ENCODE results near the gene CHRM1. TPM values are rescaled to one million over a fixed set of nuclear protein-coding genes. Genes with fewer than 3 reads are reported as not detected.

The CHRM1 gene
- total RNA-seq, 1 donor = not detected

GRCh38 chr11:62896049-62896448 lies 25.1 kb downstream of the CHRM1 start:
- no peaks in the 10 kb centered on the region for H3K9me3 ChIP-seq (ENCODE audit: low read depth, low read length)
- H3K4me3 ChIP-seq (ENCODE audit: low read length) = no peak overlapping the region
- H3K4me1 ChIP-seq (ENCODE audit: insufficient read depth, low read length) = no peaks in the 10 kb centered on the region
- H3K27me3 ChIP-seq (ENCODE audit: insufficient read depth, low read length) = no peaks in the 10 kb centered on the region

- Histone ChIP-seq H3K4me1 (ENCODE audit: insufficient read depth, low read length) (no peaks in the 10 kb centered on the region), H3K27me3 (ENCODE audit: insufficient read depth, low read length) (no peaks in the 10 kb centered on the region), H3K4me3 (ENCODE audit: low read length) (no peak overlapping the region)
Measured at GRCh38 chr11:62895501-62895900, 25.7 kb downstream of the CHRM1 start.

GRCh38 chr11:62892077-62892922 lies 28.9 kb downstream of the CHRM1 start:
- no peaks in the 10 kb centered on the region for H3K27me3 ChIP-seq (ENCODE audit: insufficient read depth, low read length)
- no peaks in the 10 kb centered on the region for H3K4me1 ChIP-seq (ENCODE audit: insufficient read depth, low read length)
- no peaks in the 10 kb centered on the region for H3K9me3 ChIP-seq (ENCODE audit: low read depth, low read length)
- H3K4me3 ChIP-seq (ENCODE audit: low read length) = no peak overlapping the region

More at GRCh38 chr11:62895501-62895900, 25.7 kb downstream of the CHRM1 start:
- no peaks in the 10 kb centered on the region for H3K9me3 ChIP-seq (ENCODE audit: low read depth, low read length)

GRCh38 chr11:62889484-62890437 lies 31.4 kb downstream of the CHRM1 start:
- Histone ChIP-seq H3K27me3 (ENCODE audit: insufficient read depth, low read length) (no peaks in the 10 kb centered on the region), H3K9me3 (ENCODE audit: low read depth, low read length) (no peaks in the 10 kb centered on the region), H3K4me3 (ENCODE audit: low read length) (no peak overlapping the region), H3K4me1 (ENCODE audit: insufficient read depth, low read length) (no peaks in the 10 kb centered on the region)

- H3K27me3 ChIP-seq (ENCODE audit: insufficient read depth, low read length) = no peaks in the 10 kb centered on the region
- H3K4me1 ChIP-seq (ENCODE audit: insufficient read depth, low read length) = no peaks in the 10 kb centered on the region
- H3K4me3 ChIP-seq (ENCODE audit: low read length) = no peak overlapping the region
- H3K9me3 ChIP-seq (ENCODE audit: low read depth, low read length) = no peaks in the 10 kb centered on the region
Measured at GRCh38 chr11:62889126-62889483, 32.1 kb downstream of the CHRM1 start.

- H3K27me3 ChIP-seq (ENCODE audit: insufficient read depth, low read length) = no peaks in the 10 kb centered on the region
Measured at GRCh38 chr11:62888406-62888805, 32.8 kb downstream of the CHRM1 start.

GRCh38 chr11:62885137-62885750 lies 35.9 kb downstream of the CHRM1 start:
- no peaks in the 10 kb centered on the region for H3K9me3 ChIP-seq (ENCODE audit: low read depth, low read length)
- H3K27me3 ChIP-seq (ENCODE audit: insufficient read depth, low read length) = no peaks in the 10 kb centered on the region
- H3K4me1 ChIP-seq (ENCODE audit: insufficient read depth, low read length) = peaks cover 27% of the 10 kb centered on the region
- H3K4me3 ChIP-seq (ENCODE audit: low read length) = no peak overlapping the region

More at GRCh38 chr11:62888406-62888805, 32.8 kb downstream of the CHRM1 start:
- Histone ChIP-seq H3K9me3 (ENCODE audit: low read depth, low read length) (no peaks in the 10 kb centered on the region), H3K4me3 (ENCODE audit: low read length) (no peak overlapping the region), H3K4me1 (ENCODE audit: insufficient read depth, low read length) (peaks cover 6% of the 10 kb centered on the region)

- no peaks in the 10 kb centered on the region for H3K27me3 ChIP-seq (ENCODE audit: insufficient read depth, low read length)
- H3K4me3 ChIP-seq (ENCODE audit: low read length) = no peak overlapping the region
- peaks cover 37% of the 10 kb centered on the region for H3K4me1 ChIP-seq (ENCODE audit: insufficient read depth, low read length)
- no peaks in the 10 kb centered on the region for H3K9me3 ChIP-seq (ENCODE audit: low read depth, low read length)
Measured at GRCh38 chr11:62883673-62884072, 37.5 kb downstream of the CHRM1 start.

GRCh38 chr11:62882788-62883501 lies 38.2 kb downstream of the CHRM1 start:
- no peaks in the 10 kb centered on the region for H3K9me3 ChIP-seq (ENCODE audit: low read depth, low read length)

GRCh38 chr11:62882431-62882749 lies 38.8 kb downstream of the CHRM1 start:
- Histone ChIP-seq H3K27me3 (ENCODE audit: insufficient read depth, low read length) (no peaks in the 10 kb centered on the region), H3K9me3 (ENCODE audit: low read depth, low read length) (no peaks in the 10 kb centered on the region), H3K4me3 (ENCODE audit: low read length) (peak overlapping the region; percentile 95), H3K4me1 (ENCODE audit: insufficient read depth, low read length) (peaks cover 37% of the 10 kb centered on the region)

More at GRCh38 chr11:62882788-62883501, 38.2 kb downstream of the CHRM1 start:
- peak overlapping the region; percentile 12 for H3K4me3 ChIP-seq (ENCODE audit: low read length)
- H3K4me1 ChIP-seq (ENCODE audit: insufficient read depth, low read length) = peaks cover 37% of the 10 kb centered on the region
- no peaks in the 10 kb centered on the region for H3K27me3 ChIP-seq (ENCODE audit: insufficient read depth, low read length)

- H3K27me3 ChIP-seq (ENCODE audit: insufficient read depth, low read length) = no peaks in the 10 kb centered on the region
- H3K9me3 ChIP-seq (ENCODE audit: low read depth, low read length) = no peaks in the 10 kb centered on the region
- peaks cover 37% of the 10 kb centered on the region for H3K4me1 ChIP-seq (ENCODE audit: insufficient read depth, low read length)
- peak overlapping the region; percentile 95 for H3K4me3 ChIP-seq (ENCODE audit: low read length)
Measured at GRCh38 chr11:62881579-62882430, 39.4 kb downstream of the CHRM1 start.

GRCh38 chr11:62880803-62881578 lies 40.2 kb downstream of the CHRM1 start, which contains the start of gene SLC3A2:
Gene SLC3A2 (plus strand): TSS chr11:62880896. CDS start chr11:62881024, 128 bp downstream.
- Histone ChIP-seq H3K27me3 (ENCODE audit: insufficient read depth, low read length) (no peaks in the 10 kb centered on the region), H3K4me3 (ENCODE audit: low read length) (peak within 1 kb of the TSS; percentile 95), H3K4me1 (ENCODE audit: insufficient read depth, low read length) (peaks cover 37% of the 10 kb centered on the region), H3K9me3 (ENCODE audit: low read depth, low read length) (no peaks in the 10 kb centered on the region)

- peak overlapping the region; percentile 95 for H3K4me3 ChIP-seq (ENCODE audit: low read length)
- no peaks in the 10 kb centered on the region for H3K27me3 ChIP-seq (ENCODE audit: insufficient read depth, low read length)
- H3K4me1 ChIP-seq (ENCODE audit: insufficient read depth, low read length) = peaks cover 37% of the 10 kb centered on the region
- no peaks in the 10 kb centered on the region for H3K9me3 ChIP-seq (ENCODE audit: low read depth, low read length)
Measured at GRCh38 chr11:62880231-62880802, 40.8 kb downstream of the CHRM1 start.
